ENCODE measurements around the gene DLGAP4.

- no peak for TF ChIP-seq CTCF (conservative IDR thresholded peaks at IDR 0.05 in 1 of 2, IDR thresholded peaks at IDR 0.05 in 1 of 2; ENCODE audit: extremely low read depth in 1 of 2, insufficient read depth in 1 of 2, low read depth in 1 of 2, low read length in 2 of 2)
- TF ChIP-seq EZH2 (IDR thresholded peaks at IDR 0.05; ENCODE audit: borderline replicate concordance, low read length): no peak
These were observed 7.8 kb downstream of the DLGAP4 start for GRCh38 chr20:36313926-36314325.
